GM19397 (cell line): ENCODE results near the gene RPS18.
A peak's percentile ranks its signal among the peaks of the same experiment; 100 is the strongest.

ENCODE experiments used
- ATAC-seq: cut with Tn5 transposase; IDR thresholded peaks from one replicate; pipeline ENCODE4 v1.9.1; 2021; ENCODE audit warnings: mild to moderate bottlenecking, moderate library complexity; ENCODE audit not compliant: unreplicated experiment

Gene RPS18

GRCh38 chr6:33289784-33290315, 18.0 kb downstream of the RPS18 start:
- no peak for ATAC-seq

DNA sequence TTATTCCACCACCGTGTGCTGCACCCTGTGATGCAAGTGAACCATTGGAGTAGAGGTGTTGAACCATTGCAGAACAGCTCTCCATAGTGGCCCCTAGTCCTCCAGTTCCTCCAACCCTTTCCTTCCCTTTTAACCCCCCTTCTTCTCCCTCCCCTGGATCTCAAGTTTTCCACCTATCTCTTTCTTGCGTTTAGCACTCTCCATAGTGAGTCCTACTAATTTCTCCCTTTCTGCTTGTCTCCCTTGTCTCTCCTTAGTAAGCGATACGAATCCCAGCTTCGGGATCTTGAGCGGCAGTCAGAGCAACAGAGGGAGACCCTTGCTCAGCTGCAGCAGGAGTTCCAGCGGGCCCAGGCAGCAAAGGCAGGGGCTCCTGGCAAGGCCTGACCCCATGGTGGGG, 18.6 kb downstream of the RPS18 start:
- ATAC-seq = no peak

GRCh38 chr6:33292996-33293682, 21.3 kb downstream of the RPS18 start:
- ATAC-seq = no peak

GRCh38 chr6:33294086-33294823, 22.4 kb downstream of the RPS18 start:
- ATAC-seq = no peak

- no peak for ATAC-seq
Observed at GRCh38 chr6:33295621-33296369, 23.9 kb downstream of the RPS18 start.

DNA sequence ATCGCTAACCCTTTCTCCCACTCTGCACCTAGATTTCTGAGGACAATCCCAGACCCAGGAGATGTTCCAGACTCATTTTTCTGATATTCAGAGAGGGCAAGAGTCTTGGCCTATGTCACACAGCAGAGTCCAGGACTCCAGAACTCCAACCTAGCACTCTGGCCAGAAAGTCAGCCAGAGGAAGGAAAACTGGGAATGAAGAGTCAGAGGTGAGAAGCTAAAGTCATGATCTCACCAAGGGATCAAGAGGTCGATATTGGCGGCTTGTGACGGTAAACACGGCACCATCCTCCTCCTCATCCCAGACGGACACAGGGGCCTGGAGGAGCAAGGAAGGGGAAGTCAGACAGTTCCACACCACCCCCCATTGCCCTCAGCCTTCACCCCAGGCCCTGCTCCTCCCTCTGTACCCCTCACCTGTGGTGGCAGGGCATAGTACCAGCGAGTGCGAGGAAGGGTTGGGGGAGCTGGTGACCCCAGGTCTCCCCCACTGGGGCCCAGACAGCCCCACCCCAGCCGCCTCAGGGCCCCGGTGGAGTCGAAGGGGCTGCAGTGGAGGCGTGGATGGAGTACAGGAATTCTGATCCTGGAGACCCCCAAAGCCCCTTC, 25.0 kb downstream of the RPS18 start:
- ATAC-seq = no peak

- ATAC-seq = no peak
Observed at GRCh38 chr6:33297406-33297955, 25.6 kb downstream of the RPS18 start.

GRCh38 chr6:33297956-33298772, 26.3 kb downstream of the RPS18 start:
- ATAC-seq = no peak

- peak; percentile 36 for ATAC-seq
Observed at GRCh38 chr6:33298773-33299236, 26.9 kb downstream of the RPS18 start, which contains the start of gene RGL2. RGL2 (minus strand) TSS chr6:33298942; CDS start chr6:33298610, 332 bp downstream.

DNA sequence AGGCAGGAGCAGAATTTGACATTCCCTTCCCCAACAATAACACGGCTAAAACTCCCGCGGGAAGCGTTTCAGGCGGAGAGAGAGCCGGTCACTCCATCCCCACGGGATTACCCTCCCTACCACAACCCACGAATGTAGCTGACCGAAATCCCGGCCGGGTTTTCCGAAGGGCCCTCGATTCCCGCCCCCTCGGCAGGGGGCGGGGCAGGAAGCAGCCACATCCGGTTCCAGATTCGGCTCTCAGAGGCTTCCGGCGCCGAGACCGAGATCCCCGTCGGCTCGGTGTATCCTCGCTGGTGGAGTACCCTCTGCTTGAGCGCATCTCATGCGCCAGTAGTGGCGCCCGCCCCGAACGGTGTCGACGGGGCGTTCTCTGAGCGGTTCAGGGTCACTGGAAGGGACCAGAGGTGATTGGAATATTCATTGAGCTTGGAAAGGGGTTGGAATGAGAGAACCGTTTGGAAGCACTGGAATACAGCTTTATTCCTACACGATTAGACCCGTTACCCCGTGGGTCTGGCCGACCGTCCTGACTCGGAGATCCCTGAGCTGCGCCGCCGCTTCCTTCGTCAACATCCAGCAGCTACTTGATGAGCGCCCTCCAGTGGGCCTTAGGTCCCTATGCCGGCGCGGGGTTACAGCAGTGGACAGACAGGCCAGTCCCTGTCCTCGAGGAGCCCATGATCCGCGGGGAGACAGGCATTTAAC, 27.5 kb downstream of the RPS18 start:
- ATAC-seq = peak; percentile 67

- no peak for ATAC-seq
Observed at GRCh38 chr6:33301877-33302276, 30.0 kb downstream of the RPS18 start.

DNA sequence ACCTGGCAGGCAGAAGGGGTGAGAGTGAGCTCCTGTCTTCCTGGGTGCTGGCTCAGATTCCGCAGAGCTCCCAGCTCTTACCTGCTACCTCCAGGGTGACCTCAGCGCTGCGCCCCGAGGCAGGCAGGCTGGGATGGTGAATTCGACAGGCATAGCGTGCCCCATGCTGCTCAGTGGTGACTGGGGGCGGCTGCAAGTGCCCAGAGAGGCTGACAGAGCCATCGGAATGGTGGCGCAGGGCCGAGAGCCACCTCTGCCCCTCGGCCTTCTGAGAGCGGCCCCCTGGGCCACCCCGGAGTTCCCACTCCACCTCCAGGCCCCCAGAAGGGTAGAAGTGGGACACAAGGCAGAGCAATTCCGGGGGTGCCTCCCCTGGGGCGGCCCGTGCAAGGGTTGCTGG, 32.3 kb downstream of the RPS18 start:
- ATAC-seq = no peak

DNA sequence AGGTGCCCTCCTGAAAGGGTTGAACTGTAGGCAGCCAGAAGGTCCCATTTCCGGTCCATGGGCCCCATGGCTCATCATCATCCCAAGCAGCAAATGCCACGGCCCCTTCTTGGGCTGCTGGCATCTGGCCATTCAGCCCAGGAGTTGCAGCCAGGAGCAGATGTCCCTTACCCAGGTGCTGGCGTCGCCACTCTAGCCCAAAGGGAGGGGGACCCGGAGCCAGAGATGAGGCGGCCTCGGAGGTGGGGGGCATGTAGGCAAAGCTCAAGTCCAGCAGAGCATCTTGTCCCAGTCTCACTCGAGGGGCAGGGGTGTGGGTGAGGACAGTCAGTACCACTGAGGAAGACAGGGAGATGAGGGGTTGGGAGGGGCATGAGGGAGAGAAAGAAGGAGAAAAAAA, 33.2 kb downstream of the RPS18 start:
- no peak for ATAC-seq

DNA sequence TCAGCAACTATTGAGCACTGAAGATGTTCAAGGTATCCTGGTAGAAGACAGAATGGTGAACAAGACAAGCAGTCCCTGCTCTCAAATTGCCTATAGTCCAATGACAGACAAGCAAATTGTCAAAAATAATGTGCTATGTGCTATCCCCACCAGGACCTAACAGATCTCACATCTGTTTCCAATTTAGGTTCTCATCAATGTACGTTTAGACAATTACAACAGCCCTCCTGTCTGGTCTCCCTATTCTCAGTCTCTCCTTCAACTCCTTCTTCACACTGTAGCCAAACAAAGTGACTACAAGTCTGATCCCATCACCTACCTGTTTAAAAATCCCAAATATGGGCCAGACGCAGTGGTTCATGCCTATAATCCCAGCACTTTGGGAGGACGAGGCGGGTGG, 34.5 kb downstream of the RPS18 start:
- no peak for ATAC-seq

- no peak for ATAC-seq
Observed at GRCh38 chr6:33312361-33313104, 40.7 kb downstream of the RPS18 start.

GRCh38 chr6:33313105-33313708, 41.3 kb downstream of the RPS18 start:
- ATAC-seq = peak; percentile 11

GRCh38 chr6:33313709-33314514, 42.0 kb downstream of the RPS18 start, which contains the start of gene TAPBP:
TAPBP (minus strand) TSS chr6:33314078; CDS start chr6:33314041, 37 bp downstream.
- ATAC-seq = peak; percentile 35
